Measurements from ENCODE around the gene HHIPL1. TPM values are rescaled to one million over a fixed set of nuclear protein-coding genes. Genes with fewer than 3 reads are reported as not detected.

Gene HHIPL1
- total and polyA plus RNA-seq, 4 experiments from 2014 or later = 0.35 to 0.42 TPM; not detected in 2

GRCh38 chr14:99612071-99612737, 32.7 kb upstream of the HHIPL1 start:
- H3K4me1 Mint-ChIP-seq = peaks cover 0 to 9% (median under 1%) of the 10 kb centered on the region in 4 donors
- no peak overlapping the region for H3K4me3 Mint-ChIP-seq
- CTCF ChIA-PET (ENCODE audit: partially characterized antibody) = no interaction called here
- Histone ChIP-seq H3K4me1 (ENCODE audit: insufficient read depth, low read length) (no peaks in the 10 kb centered on the region), H3K36me3 (ENCODE audit: insufficient read depth, low read length) (no peaks in the 10 kb centered on the region), H3K9me3 (ENCODE audit: control insufficient read depth in 1 of 2, low read length in 2 of 2) (no peaks in the 10 kb centered on the region), H3K27ac (ENCODE audit: low read depth, low read length) (no peak overlapping the region), H3K27me3 (ENCODE audit: insufficient read depth, low read length) (no peaks in the 10 kb centered on the region), H3K4me3 (ENCODE audit: low read length in 2 of 2) (no peak overlapping the region)
- peak overlapping the region in 1 of 7 donors; percentile 36 for H3K27ac Mint-ChIP-seq
- intact Hi-C loops (cut with micrococcal nuclease) = no loop called here
- H3K27me3 Mint-ChIP-seq = peaks cover 8 to 13% of the 10 kb centered on the region in 2 donors
- no peaks in the 10 kb centered on the region for H3K36me3 Mint-ChIP-seq
- POLR2A ChIA-PET (ENCODE audit: partially characterized antibody) = no interaction called here
- no peaks in the 10 kb centered on the region for H3K9me3 Mint-ChIP-seq
- no peak for DNase-seq

GRCh38 chr14:99612738-99613330, 32.1 kb upstream of the HHIPL1 start:
- Histone ChIP-seq H3K4me1 (ENCODE audit: insufficient read depth, low read length) (no peaks in the 10 kb centered on the region), H3K27me3 (ENCODE audit: insufficient read depth, low read length) (no peaks in the 10 kb centered on the region), H3K27ac (ENCODE audit: low read depth, low read length) (no peak overlapping the region), H3K36me3 (ENCODE audit: insufficient read depth, low read length) (no peaks in the 10 kb centered on the region), H3K9me3 (ENCODE audit: control insufficient read depth in 1 of 2, low read length in 2 of 2) (no peaks in the 10 kb centered on the region), H3K4me3 (ENCODE audit: low read length in 2 of 2) (no peak overlapping the region)
- Mint-ChIP-seq H3K4me3 (no peak overlapping the region), H3K4me1 (peaks cover 0 to 9% (median under 1%) of the 10 kb centered on the region in 4 donors), H3K27me3 (peaks cover 8 to 14% of the 10 kb centered on the region in 2 donors), H3K36me3 (no peaks in the 10 kb centered on the region), H3K9me3 (no peaks in the 10 kb centered on the region), H3K27ac (peak overlapping the region in 1 of 7 donors; percentile 29)
- ChIA-PET CTCF (ENCODE audit: partially characterized antibody) (no interaction called here), POLR2A (ENCODE audit: partially characterized antibody) (no interaction called here)
- no peak for DNase-seq
- intact Hi-C loops (cut with micrococcal nuclease) = no loop called here

GRCh38 chr14:99615497-99616157, 29.3 kb upstream of the HHIPL1 start:
- POLR2A ChIA-PET (ENCODE audit: partially characterized antibody) = no interaction called here
- Mint-ChIP-seq H3K4me3 (no peak overlapping the region), H3K27ac (no peak overlapping the region), H3K4me1 (peaks cover 0 to 1% (median 0%) of the 10 kb centered on the region in 4 donors), H3K27me3 (peaks cover 8 to 18% of the 10 kb centered on the region in 2 donors), H3K36me3 (no peaks in the 10 kb centered on the region), H3K9me3 (no peaks in the 10 kb centered on the region)
- CTCF ChIA-PET (ENCODE audit: partially characterized antibody) = interaction anchor here (0.9 kb wide), 1 partner anchor 66 kb away, joined by 3 read pairs; no protein-coding TSS in a partner anchor
- Histone ChIP-seq H3K27me3 (ENCODE audit: insufficient read depth, low read length) (peaks cover 5% of the 10 kb centered on the region), H3K9me3 (ENCODE audit: control insufficient read depth in 1 of 2, low read length in 2 of 2) (no peaks in the 10 kb centered on the region), H3K4me3 (ENCODE audit: low read length in 2 of 2) (no peak overlapping the region), H3K27ac (ENCODE audit: low read depth, low read length) (no peak overlapping the region), H3K36me3 (ENCODE audit: insufficient read depth, low read length) (no peaks in the 10 kb centered on the region), H3K4me1 (ENCODE audit: insufficient read depth, low read length) (peaks cover 7% of the 10 kb centered on the region)
- no peak for DNase-seq
- intact Hi-C loops (cut with micrococcal nuclease) = no loop called here

GRCh38 chr14:99616832-99617800, 27.8 kb upstream of the HHIPL1 start:
- Histone ChIP-seq H3K36me3 (ENCODE audit: insufficient read depth, low read length) (no peaks in the 10 kb centered on the region), H3K4me1 (ENCODE audit: insufficient read depth, low read length) (peaks cover 7% of the 10 kb centered on the region), H3K9me3 (ENCODE audit: control insufficient read depth in 1 of 2, low read length in 2 of 2) (no peaks in the 10 kb centered on the region), H3K27me3 (ENCODE audit: insufficient read depth, low read length) (peaks cover 5% of the 10 kb centered on the region), H3K4me3 (ENCODE audit: low read length in 2 of 2) (no peak overlapping the region), H3K27ac (ENCODE audit: low read depth, low read length) (no peak overlapping the region)
- peaks cover 10 to 20% of the 10 kb centered on the region in 2 donors for H3K27me3 Mint-ChIP-seq
- H3K36me3 Mint-ChIP-seq = no peaks in the 10 kb centered on the region
- peaks cover 0 to 3% (median 0%) of the 10 kb centered on the region in 4 donors for H3K4me1 Mint-ChIP-seq
- ChIA-PET CTCF (ENCODE audit: partially characterized antibody) (no interaction called here), POLR2A (ENCODE audit: partially characterized antibody) (interaction anchor here (1.6 kb wide), 1 partner anchor 12 kb away, joined by 4 read pairs; no protein-coding TSS in a partner anchor)
- no peak for DNase-seq
- no peak overlapping the region for H3K4me3 Mint-ChIP-seq
- intact Hi-C loops (cut with micrococcal nuclease) = no loop called here
- H3K27ac Mint-ChIP-seq = no peak overlapping the region
- H3K9me3 Mint-ChIP-seq = no peaks in the 10 kb centered on the region

- Mint-ChIP-seq H3K36me3 (no peaks in the 10 kb centered on the region), H3K27ac (no peak overlapping the region), H3K4me1 (peaks cover 0 to 3% (median 0%) of the 10 kb centered on the region in 4 donors), H3K4me3 (no peak overlapping the region), H3K27me3 (peaks cover 11 to 36% of the 10 kb centered on the region in 2 donors), H3K9me3 (no peaks in the 10 kb centered on the region)
- no peaks in the 10 kb centered on the region for H3K36me3 ChIP-seq (ENCODE audit: insufficient read depth, low read length)
- no peak overlapping the region for H3K27ac ChIP-seq (ENCODE audit: low read depth, low read length)
- no peak for DNase-seq
- H3K4me3 ChIP-seq (ENCODE audit: low read length in 2 of 2) = no peak overlapping the region
- H3K27me3 ChIP-seq (ENCODE audit: insufficient read depth, low read length) = peaks cover 5% of the 10 kb centered on the region
- H3K4me1 ChIP-seq (ENCODE audit: insufficient read depth, low read length) = peaks cover 7% of the 10 kb centered on the region
- intact Hi-C loops (cut with micrococcal nuclease) = no loop called here
- POLR2A ChIA-PET (ENCODE audit: partially characterized antibody) = interaction anchor here (1.2 kb wide), 1 partner anchor 14 kb away, joined by 3 read pairs; no protein-coding TSS in a partner anchor
- CTCF ChIA-PET (ENCODE audit: partially characterized antibody) = interaction anchor here (1.0 kb wide), 1 partner anchor 8 kb away, joined by 4 read pairs; no protein-coding TSS in a partner anchor
- no peaks in the 10 kb centered on the region for H3K9me3 ChIP-seq (ENCODE audit: control insufficient read depth in 1 of 2, low read length in 2 of 2)
Measured at GRCh38 chr14:99619835-99620834, 24.8 kb upstream of the HHIPL1 start.

- H3K27ac Mint-ChIP-seq = no peak overlapping the region
- peaks cover 5 to 34% of the 10 kb centered on the region in 2 donors for H3K27me3 Mint-ChIP-seq
Measured at GRCh38 chr14:99621948-99622347, 23.0 kb upstream of the HHIPL1 start.

More at GRCh38 chr14:99621948-99622347, 23.0 kb upstream of the HHIPL1 start:
- ChIA-PET CTCF (ENCODE audit: partially characterized antibody) (interaction anchor here (1.4 kb wide), 1 partner anchor 12 kb away, joined by 3 read pairs; no protein-coding TSS in a partner anchor), POLR2A (ENCODE audit: partially characterized antibody) (no interaction called here)
- Histone ChIP-seq H3K4me1 (ENCODE audit: insufficient read depth, low read length) (peaks cover 7% of the 10 kb centered on the region), H3K4me3 (ENCODE audit: low read length in 2 of 2) (no peak overlapping the region), H3K9me3 (ENCODE audit: control insufficient read depth in 1 of 2, low read length in 2 of 2) (no peaks in the 10 kb centered on the region), H3K27ac (ENCODE audit: low read depth, low read length) (no peak overlapping the region), H3K27me3 (ENCODE audit: insufficient read depth, low read length) (peaks cover 5% of the 10 kb centered on the region), H3K36me3 (ENCODE audit: insufficient read depth, low read length) (no peaks in the 10 kb centered on the region)
- H3K36me3 Mint-ChIP-seq = no peaks in the 10 kb centered on the region
- peaks cover 0 to 3% (median 0%) of the 10 kb centered on the region in 4 donors for H3K4me1 Mint-ChIP-seq
- H3K9me3 Mint-ChIP-seq = no peaks in the 10 kb centered on the region
- DNase-seq = no peak
- no peak overlapping the region for H3K4me3 Mint-ChIP-seq
- intact Hi-C loops (cut with micrococcal nuclease) = no loop called here
